Thyroid gland (tissue), 4 donors: ENCODE data around the gene UGP2. TPM values are rescaled to one million over a fixed set of nuclear protein-coding genes. Genes with fewer than 3 reads are reported as not detected.

ENCODE experiments used
- DNase-seq, 2 donors: peaks; one replicate each; pipeline ENCODE4 v3.0.0-alpha.2; 2019
- H3K27ac ChIP-seq, 3 donors: fragments of 200-600 bp; sonication (generic); 1 replicate in 2 of 3; 2 replicates in 1 of 3; pipeline ENCODE4 v1.5.1; 2016 to 2019; ENCODE audit warnings: mild to moderate bottlenecking in 1 of 3, moderate library complexity in 1 of 3
- H3K27me3 ChIP-seq: fragments of 200-600 bp; sonication (generic); one replicate; pipeline ENCODE4 v1.5.1; 2019
- H3K36me3 ChIP-seq, 2 donors: fragments of 200-600 bp; sonication (generic); one replicate each; pipeline ENCODE4 v1.5.1; 2016 to 2019
- H3K4me1 ChIP-seq, 2 donors: fragments of 200-600 bp; sonication (generic); one replicate each; pipeline ENCODE4 v1.5.1; 2017 to 2019
- H3K4me3 ChIP-seq, 3 donors: fragments of 200-600 bp; sonication (generic); replicated peaks in 1 of 3; 1 replicate in 2 of 3; 2 replicates in 1 of 3; pipeline ENCODE4 v1.5.1; 2016; ENCODE audit warnings: mild to moderate bottlenecking in 1 of 3
- H3K9me3 ChIP-seq: fragments of 200-600 bp; sonication (generic); one replicate; pipeline ENCODE4 v1.5.1; 2017
- POLR2A ChIP-seq, 2 donors: fragments of 450-650 bp; IDR thresholded peaks; one replicate each; pipeline ENCODE4 v1.6.1; 2017; ENCODE audit warnings: antibody characterized with exemption in 2 of 2, mild to moderate bottlenecking in 2 of 2, moderate library complexity in 1 of 2
- WGBS, 2 donors: methylation state at CpG; one replicate each; pipeline ENCODE4 v1.1.5; 2017; 5-methylcytosine and 5-hydroxymethylcytosine counted together
- intact Hi-C: fragments of 100-400 bp; cut with DNase I; formaldehyde crosslinking; loops from one replicate; pipeline ENCODE4 v1.15.1; 2023
- total RNA-seq, 4 donors: library from RNA; depleted of rRNA; stranded (reverse); fragments of >200 nt; gene quantifications; one replicate each; pipeline ENCODE4 v1.2.3, GENCODE V29; 2016
- TF ChIP-seq, protein P1 (sequence below), 6 experiments: fragments of 200-600 bp in 3 of 6; fragments of 450-650 bp in 3 of 6; sonication (generic) in 3 of 6; IDR thresholded peaks; one replicate each; pipeline ENCODE4 v1.5.1; 2016 to 2019; ENCODE audit warnings: antibody characterized with exemption in 6 of 6, mild to moderate bottlenecking in 2 of 6, inconsistent platforms in 1 of 6, moderate library complexity in 1 of 6

Gene UGP2
- 100 to 1,000 TPM; 120 to 140 (median 133) TPM for total RNA-seq

DNA sequence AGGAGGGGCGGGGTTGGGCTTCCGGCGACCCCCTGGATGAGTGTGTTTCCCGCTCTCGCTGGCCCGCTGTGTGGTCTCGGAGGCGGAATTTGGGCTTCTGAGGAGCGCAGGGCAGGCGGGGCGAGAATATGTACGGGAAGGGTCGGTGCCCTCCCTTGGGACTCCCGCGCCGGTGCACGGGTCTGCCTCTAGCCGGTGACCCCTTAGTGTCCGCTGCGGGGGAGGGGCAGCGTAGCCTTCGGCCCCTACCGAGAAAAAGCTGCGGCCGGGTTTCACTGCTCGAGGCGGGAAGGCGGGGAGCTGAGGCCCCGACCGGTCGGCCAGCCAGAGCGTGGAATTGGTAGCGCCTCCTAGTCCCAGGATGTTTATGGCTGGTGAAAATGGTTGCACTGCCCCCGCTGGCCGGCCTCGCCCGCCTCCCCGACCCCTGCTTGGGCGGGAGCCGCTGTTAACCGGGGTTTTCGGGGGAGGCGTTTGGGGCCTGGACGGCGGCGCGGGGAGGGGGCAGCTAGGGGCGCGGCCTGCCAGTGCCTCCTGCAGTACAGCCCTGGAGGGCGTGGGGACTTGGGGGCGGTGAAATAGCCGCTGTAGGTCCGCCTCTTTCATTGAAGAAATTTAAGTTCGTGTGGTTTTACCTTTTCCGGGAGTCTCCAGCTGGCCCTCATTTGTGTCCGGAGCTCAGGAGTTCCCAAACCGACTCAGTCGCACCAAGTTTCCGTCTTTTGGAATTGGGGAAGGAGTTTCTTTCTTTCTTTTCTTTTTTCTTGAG is at the start of gene UGP2:
Gene UGP2 (plus strand): TSS at position 643 of the 769 bp plus-strand sequence. CDS start 290 bp downstream, outside the sequence.
- DNase-seq = peak; percentile 95
- TF ChIP-seq POLR2A (IDR thresholded peaks at IDR 0.05) = peak; percentile 16 to 94
- TF ChIP-seq, protein P1, sequence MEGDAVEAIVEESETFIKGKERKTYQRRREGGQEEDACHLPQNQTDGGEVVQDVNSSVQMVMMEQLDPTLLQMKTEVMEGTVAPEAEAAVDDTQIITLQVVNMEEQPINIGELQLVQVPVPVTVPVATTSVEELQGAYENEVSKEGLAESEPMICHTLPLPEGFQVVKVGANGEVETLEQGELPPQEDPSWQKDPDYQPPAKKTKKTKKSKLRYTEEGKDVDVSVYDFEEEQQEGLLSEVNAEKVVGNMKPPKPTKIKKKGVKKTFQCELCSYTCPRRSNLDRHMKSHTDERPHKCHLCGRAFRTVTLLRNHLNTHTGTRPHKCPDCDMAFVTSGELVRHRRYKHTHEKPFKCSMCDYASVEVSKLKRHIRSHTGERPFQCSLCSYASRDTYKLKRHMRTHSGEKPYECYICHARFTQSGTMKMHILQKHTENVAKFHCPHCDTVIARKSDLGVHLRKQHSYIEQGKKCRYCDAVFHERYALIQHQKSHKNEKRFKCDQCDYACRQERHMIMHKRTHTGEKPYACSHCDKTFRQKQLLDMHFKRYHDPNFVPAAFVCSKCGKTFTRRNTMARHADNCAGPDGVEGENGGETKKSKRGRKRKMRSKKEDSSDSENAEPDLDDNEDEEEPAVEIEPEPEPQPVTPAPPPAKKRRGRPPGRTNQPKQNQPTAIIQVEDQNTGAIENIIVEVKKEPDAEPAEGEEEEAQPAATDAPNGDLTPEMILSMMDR (IDR thresholded peaks at IDR 0.05) = no peak
- WGBS, 2 donors = 1 to 3% methylated on average over 16 to 29 of the region's 59 CpGs
- Histone ChIP-seq H3K27me3 (no peaks in the 10 kb centered on the region), H3K4me3 (peak within 1 kb of the TSS; percentile 61 to 91 (median 88)), H3K4me1 (peaks cover 11 to 34% of the 10 kb centered on the region in 2 donors), H3K9me3 (no peaks in the 10 kb centered on the region), H3K27ac (peak within 1 kb of the TSS; percentile 91 to 98 (median 95)), H3K36me3 (no peaks in the 10 kb centered on the region)
- intact Hi-C loops = no loop called here

DNA sequence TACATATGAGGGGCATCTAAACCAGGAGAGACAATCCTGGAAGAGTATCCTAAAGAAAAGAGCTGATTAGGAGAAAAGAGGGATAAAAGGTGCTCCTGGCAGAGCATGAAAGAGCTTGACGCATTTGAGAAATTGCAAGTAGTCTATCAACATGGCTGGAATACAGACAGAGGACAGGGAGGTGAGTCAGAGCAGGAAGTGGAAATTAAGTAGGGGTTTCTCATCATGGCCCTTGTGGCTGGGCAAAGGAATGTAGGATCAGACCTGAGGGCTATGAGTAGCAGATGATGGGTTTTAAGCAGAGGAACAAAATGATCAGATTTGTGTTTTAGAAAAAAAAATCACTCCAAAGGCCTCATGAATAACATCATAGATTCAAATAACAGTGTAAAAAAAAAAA is 49.2 kb upstream of the UGP2 start:
- H3K27ac ChIP-seq = no peak overlapping the region
- no peak for DNase-seq
- H3K27me3 ChIP-seq = no peaks in the 10 kb centered on the region
- TF ChIP-seq, protein P1 (IDR thresholded peaks at IDR 0.05) = no peak
- no peak for TF ChIP-seq POLR2A (IDR thresholded peaks at IDR 0.05)
- 96 to 100% methylated on average over 1 of the region's 1 CpG for WGBS, 2 donors
- no peaks in the 10 kb centered on the region for H3K4me1 ChIP-seq
- H3K9me3 ChIP-seq = no peaks in the 10 kb centered on the region
- H3K36me3 ChIP-seq = no peaks in the 10 kb centered on the region
- intact Hi-C loops = no loop called here
- H3K4me3 ChIP-seq = no peak overlapping the region

DNA sequence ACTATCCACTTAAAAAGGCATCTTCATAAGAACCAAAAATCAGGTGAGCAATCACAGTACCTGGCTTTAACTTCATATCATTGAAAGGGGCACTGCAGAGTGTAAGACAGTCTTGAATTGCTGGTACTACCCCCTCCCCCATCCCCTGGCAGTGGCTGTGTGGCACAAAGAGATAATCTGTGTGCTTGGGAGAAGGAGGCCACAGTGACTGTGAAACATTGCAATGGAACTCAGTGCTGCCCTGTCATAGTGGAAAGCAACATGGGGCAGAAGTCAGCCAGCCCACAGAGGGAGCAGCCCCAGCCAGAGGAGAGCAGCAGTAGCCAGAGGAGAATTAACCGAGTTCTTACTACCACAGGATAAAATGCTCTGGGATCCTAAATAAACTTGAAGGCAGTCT is 45.3 kb upstream of the UGP2 start:
- no peak overlapping the region for H3K4me3 ChIP-seq
- no peak for DNase-seq
- H3K27ac ChIP-seq = no peak overlapping the region
- no peaks in the 10 kb centered on the region for H3K27me3 ChIP-seq
- H3K9me3 ChIP-seq = no peaks in the 10 kb centered on the region
- no peaks in the 10 kb centered on the region for H3K36me3 ChIP-seq
- WGBS, 2 donors = 100% methylated on average over 1 of the region's 1 CpG; no CpG with 5 or more reads in 1 of the 2 donors
- H3K4me1 ChIP-seq = no peaks in the 10 kb centered on the region
- TF ChIP-seq, protein P1 (IDR thresholded peaks at IDR 0.05) = no peak
- TF ChIP-seq POLR2A (IDR thresholded peaks at IDR 0.05) = no peak
- intact Hi-C loops = no loop called here

DNA sequence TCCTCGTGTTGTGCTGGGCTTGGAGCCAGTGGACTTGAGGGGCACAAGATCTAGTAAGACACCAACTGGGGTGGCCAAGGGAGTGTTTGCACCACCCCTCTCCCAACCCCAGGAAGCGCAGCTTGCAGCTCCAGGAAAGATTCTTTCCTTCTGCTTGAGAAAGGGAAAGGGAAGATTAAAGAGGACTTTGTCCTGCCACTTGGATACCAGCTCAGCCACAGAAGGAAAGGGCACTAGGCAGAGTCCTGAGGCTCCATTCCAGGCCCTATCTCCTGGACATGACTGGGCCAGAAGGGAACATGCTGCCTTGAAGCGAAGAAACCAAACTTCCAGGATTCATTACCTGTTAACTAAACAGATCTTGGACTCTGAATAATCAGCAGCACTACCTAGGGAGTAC is 44.9 kb upstream of the UGP2 start:
- H3K4me3 ChIP-seq = no peak overlapping the region
- H3K27ac ChIP-seq = no peak overlapping the region
- H3K36me3 ChIP-seq = no peaks in the 10 kb centered on the region
- H3K27me3 ChIP-seq = no peaks in the 10 kb centered on the region
- WGBS, 2 donors = 90 to 100% methylated on average over 2 to 3 of the region's 3 CpGs
- no peak for DNase-seq
- no peaks in the 10 kb centered on the region for H3K9me3 ChIP-seq
- no peaks in the 10 kb centered on the region for H3K4me1 ChIP-seq
- no peak for TF ChIP-seq POLR2A (IDR thresholded peaks at IDR 0.05)
- TF ChIP-seq, protein P1 (IDR thresholded peaks at IDR 0.05) = no peak
- intact Hi-C loops = no loop called here

DNA sequence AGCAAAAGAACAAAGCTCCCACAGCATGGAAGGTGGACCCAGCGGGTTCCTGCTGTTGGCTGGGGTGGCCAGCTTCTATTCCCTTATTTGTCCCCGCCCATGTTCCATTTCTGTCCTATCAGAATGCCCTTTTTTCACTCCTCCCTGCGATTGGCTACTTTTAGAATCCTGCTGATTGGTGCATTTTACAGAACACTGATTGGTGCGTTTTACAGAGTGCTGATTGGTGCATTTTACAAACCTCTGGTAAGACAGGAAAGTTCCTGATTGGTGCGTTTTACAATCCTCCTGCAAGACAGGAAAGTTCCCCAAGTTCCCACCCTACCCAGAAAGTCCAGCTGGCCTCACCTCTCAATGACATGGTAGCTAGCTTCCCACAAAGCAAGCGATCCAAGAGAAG is 40.2 kb upstream of the UGP2 start:
- no peaks in the 10 kb centered on the region for H3K9me3 ChIP-seq
- no peak overlapping the region for H3K27ac ChIP-seq
- H3K36me3 ChIP-seq = no peaks in the 10 kb centered on the region
- intact Hi-C loops = no loop called here
- no peaks in the 10 kb centered on the region for H3K4me1 ChIP-seq
- H3K27me3 ChIP-seq = no peaks in the 10 kb centered on the region
- H3K4me3 ChIP-seq = no peak overlapping the region
- DNase-seq = no peak
- TF ChIP-seq, protein P1 (IDR thresholded peaks at IDR 0.05) = no peak
- TF ChIP-seq POLR2A (IDR thresholded peaks at IDR 0.05) = no peak
- 93 to 95% methylated on average over 6 of the region's 6 CpGs for WGBS, 2 donors
